ENCODE data around the gene CDH22.

The CDH22 gene

GRCh38 chr20:46308258-46309157, at the start of gene CDH22:
Gene CDH22, minus strand, starts transcription at chr20:46308498. Its CDS starts 57,204 bp downstream, at chr20:46251294.
- DNase-seq, result peak; percentile 68

- peak; percentile 57 for DNase-seq
Observed at GRCh38 chr20:46357030-46357514, 48.8 kb upstream of the CDH22 start.

- DNase-seq, result no peak
Observed at GRCh38 chr20:46356195-46357029, 48.1 kb upstream of the CDH22 start.

GRCh38 chr20:46355778-46356177, 47.5 kb upstream of the CDH22 start:
- DNase-seq, result no peak

GRCh38 chr20:46354920-46355654, 46.8 kb upstream of the CDH22 start:
- no peak for DNase-seq

- no peak for DNase-seq
Observed at GRCh38 chr20:46354207-46354555, 45.9 kb upstream of the CDH22 start.

GRCh38 chr20:46353500-46354206, 45.4 kb upstream of the CDH22 start:
- no peak for DNase-seq

- no peak for DNase-seq
Observed at GRCh38 chr20:46352370-46352938, 44.2 kb upstream of the CDH22 start.

- no peak for DNase-seq
Observed at GRCh38 chr20:46351357-46352058, 43.2 kb upstream of the CDH22 start.

- DNase-seq, result no peak
Observed at GRCh38 chr20:46350986-46351267, 42.6 kb upstream of the CDH22 start.

GRCh38 chr20:46350201-46350985, 42.1 kb upstream of the CDH22 start:
- DNase-seq, result peak; percentile 61

- no peak for DNase-seq
Observed at GRCh38 chr20:46349742-46350056, 41.4 kb upstream of the CDH22 start.

- DNase-seq, result peak; percentile 72
Observed at GRCh38 chr20:46349035-46349741, 40.9 kb upstream of the CDH22 start.

GRCh38 chr20:46347841-46348803, 39.8 kb upstream of the CDH22 start:
- DNase-seq, result no peak

GRCh38 chr20:46346770-46347169, 38.5 kb upstream of the CDH22 start:
- DNase-seq, result no peak

GRCh38 chr20:46344488-46345162, 36.3 kb upstream of the CDH22 start:
- DNase-seq, result no peak

- no peak for DNase-seq
Observed at GRCh38 chr20:46343975-46344357, 35.7 kb upstream of the CDH22 start.

- no peak for DNase-seq
Observed at GRCh38 chr20:46343348-46343974, 35.2 kb upstream of the CDH22 start.

Measured in hematopoietic multipotent progenitor cell treated with erythropoietin and hydrocortisone succinate and interleukin-3 and kit ligand, for 6 days (in vitro differentiated cells).